ENCODE data around the gene LMCD1. TPM values are rescaled to one million over a fixed set of nuclear protein-coding genes. Genes with fewer than 3 reads are reported as not detected.

LMCD1 gene
- total RNA-seq, 4 donors from 2014 or later, result 43.2 to 576 (median 131) TPM

- H3K9me3 ChIP-seq, result no peaks in the 10 kb centered on the region
- H3K4me1 ChIP-seq, result peaks cover 12 to 14% (median 12%) of the 10 kb centered on the region in 4 donors
- intact Hi-C loops (cut with DNase I), result no loop called here
- no peak for DNase-seq (ENCODE audit: extremely low spot score)
- no peaks in the 10 kb centered on the region for H3K27me3 ChIP-seq
- no peak overlapping the region for H3K4me3 ChIP-seq
- 43% methylated on average over 7 of the region's 7 CpGs for WGBS
- TF ChIP-seq CTCF (IDR thresholded peaks at IDR 0.05), result no peak
- no peak for TF ChIP-seq POLR2AphosphoS5 (IDR thresholded peaks at IDR 0.05)
- no peak for TF ChIP-seq POLR2A (IDR thresholded peaks at IDR 0.05; ENCODE audit: low read depth)
- TF ChIP-seq EP300 (IDR thresholded peaks at IDR 0.05), result no peak
- no peak overlapping the region for H3K27ac ChIP-seq (replicated peaks in 1 of 4)
- H3K36me3 ChIP-seq, result no peaks in the 10 kb centered on the region
Measured at GRCh38 chr3:8606701-8607231, 105.1 kb downstream of the LMCD1 start.

GRCh38 chr3:8607234-8608040 lies 105.8 kb downstream of the LMCD1 start:
- H3K4me1 ChIP-seq, result peaks cover 12 to 14% (median 12%) of the 10 kb centered on the region in 4 donors
- H3K36me3 ChIP-seq, result no peaks in the 10 kb centered on the region
- H3K27me3 ChIP-seq, result no peaks in the 10 kb centered on the region
- intact Hi-C loops (cut with DNase I), result no loop called here
- TF ChIP-seq POLR2AphosphoS5 (IDR thresholded peaks at IDR 0.05), result no peak
- TF ChIP-seq CTCF (IDR thresholded peaks at IDR 0.05), result peak; percentile 34 to 56 (median 52)
- WGBS, result 56% methylated on average over 4 of the region's 7 CpGs
- H3K9me3 ChIP-seq, result no peaks in the 10 kb centered on the region
- no peak overlapping the region for H3K27ac ChIP-seq (replicated peaks in 1 of 4)
- no peak overlapping the region for H3K4me3 ChIP-seq
- DNase-seq (ENCODE audit: extremely low spot score), result no peak

GRCh38 chr3:8608041-8608790 lies 106.6 kb downstream of the LMCD1 start:
- Histone ChIP-seq H3K4me1 (peaks cover 11 to 14% (median 12%) of the 10 kb centered on the region in 4 donors), H3K27me3 (no peaks in the 10 kb centered on the region), H3K27ac (replicated peaks in 1 of 4) (no peak overlapping the region), H3K9me3 (no peaks in the 10 kb centered on the region), H3K4me3 (no peak overlapping the region), H3K36me3 (no peaks in the 10 kb centered on the region)
- DNase-seq (ENCODE audit: extremely low spot score), result no peak
- TF ChIP-seq POLR2AphosphoS5 (IDR thresholded peaks at IDR 0.05) (no peak), CTCF (IDR thresholded peaks at IDR 0.05) (no peak), POLR2A (IDR thresholded peaks at IDR 0.05; ENCODE audit: low read depth) (no peak), EP300 (IDR thresholded peaks at IDR 0.05) (no peak)
- WGBS, result 88% methylated on average over 16 of the region's 16 CpGs
- intact Hi-C loops (cut with DNase I), result no loop called here

GRCh38 chr3:8608791-8609467 lies 107.3 kb downstream of the LMCD1 start:
- no peak for DNase-seq (ENCODE audit: extremely low spot score)
- H3K4me1 ChIP-seq, result peaks cover 9 to 14% (median 12%) of the 10 kb centered on the region in 4 donors
- no peak overlapping the region for H3K4me3 ChIP-seq
- no peaks in the 10 kb centered on the region for H3K27me3 ChIP-seq
- H3K36me3 ChIP-seq, result no peaks in the 10 kb centered on the region
- intact Hi-C loops (cut with DNase I), result no loop called here
- no peak overlapping the region for H3K27ac ChIP-seq (replicated peaks in 1 of 4)
- TF ChIP-seq POLR2AphosphoS5 (IDR thresholded peaks at IDR 0.05) (no peak), EP300 (IDR thresholded peaks at IDR 0.05) (no peak), POLR2A (IDR thresholded peaks at IDR 0.05; ENCODE audit: low read depth) (no peak), CTCF (IDR thresholded peaks at IDR 0.05) (no peak)
- H3K9me3 ChIP-seq, result no peaks in the 10 kb centered on the region
- WGBS, result 92% methylated on average over 10 of the region's 10 CpGs
